ENCODE results near the gene MANEA. TPM values are rescaled to one million over a fixed set of nuclear protein-coding genes. Genes with fewer than 3 reads are reported as not detected.

The MANEA gene
- 8.1 and 10.3 TPM in 2 replicates for total RNA-seq

DNA sequence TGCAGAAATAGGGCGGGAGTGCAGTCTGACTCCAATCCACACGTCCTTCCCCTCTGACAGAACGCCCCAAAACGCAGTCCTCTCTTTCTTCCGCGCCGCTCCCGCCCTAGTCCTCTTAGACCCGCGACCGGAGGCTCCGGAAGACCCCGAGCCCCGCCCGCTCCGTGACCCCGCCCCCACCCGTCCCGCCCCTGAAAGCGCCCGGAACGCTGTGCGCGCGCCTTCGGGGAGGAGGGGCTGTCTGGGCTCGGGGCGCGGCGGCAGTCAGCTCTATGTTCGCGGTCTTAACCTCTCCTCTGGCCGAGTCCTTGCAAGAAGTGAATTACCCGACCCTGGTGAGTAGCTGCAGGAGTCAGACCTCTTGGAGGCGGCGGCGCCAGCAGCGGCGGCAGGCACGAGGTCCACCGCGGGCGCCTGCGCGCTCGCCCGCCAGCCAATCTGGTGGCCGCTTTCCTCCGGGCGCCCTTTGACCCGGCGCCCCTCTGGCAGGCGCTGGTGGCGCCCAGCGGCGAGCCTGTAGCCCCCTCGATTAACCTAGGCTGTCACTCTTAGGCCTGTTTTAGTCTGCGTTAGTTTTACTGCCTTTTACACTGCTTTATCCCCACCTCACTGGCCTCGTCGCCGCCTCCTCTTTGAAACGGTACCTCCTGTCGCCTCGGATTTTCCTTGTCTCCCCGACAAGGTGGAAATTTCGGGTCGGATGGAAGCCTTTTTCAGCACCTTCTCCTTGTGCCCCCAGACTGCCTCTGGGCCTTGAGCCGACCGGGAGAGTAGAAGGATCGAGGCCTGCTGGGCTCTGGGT, at the start of gene MANEA:
TSS of gene MANEA (plus strand) at position 232 of the 802 bp plus-strand sequence. CDS start 8,905 bp downstream, outside the sequence.

Measured in endothelial cell of coronary artery (primary cell).